Epithelial cell of proximal tubule (primary cell): ENCODE results near the gene TMEM213. TPM values are rescaled to one million over a fixed set of nuclear protein-coding genes. Genes with fewer than 3 reads are reported as not detected.
"Not testable (repeated sequence)": the region's sequence is repeated elsewhere in the genome, so short reads cannot be mapped to it uniquely, and the experiment has no call there.

Experiments
- DNase-seq: peaks from one replicate; pipeline ENCODE4 v3.0.0-alpha.2; 2011; ENCODE audit warnings: low read depth
- H3K4me3 ChIP-seq: 2 replicates; pipeline ENCODE4 v1.5.1; 2011; ENCODE audit warnings: low read depth, mild to moderate bottlenecking, low read length
- total RNA-seq: library from RNA; depleted of rRNA; stranded (reverse); fragments of >200 nt; gene quantifications from 2 replicates; pipeline ENCODE4 v1.2.3, GENCODE V29; 2015
- TF ChIP-seq, protein P1 (sequence below): conservative IDR thresholded peaks from 2 replicates; pipeline ENCODE4 v1.5.1; 2012; ENCODE audit warnings: low read depth, mild to moderate bottlenecking, low read length

Gene TMEM213
- total RNA-seq, 1 donor from 2014 or later: not detected

DNA sequence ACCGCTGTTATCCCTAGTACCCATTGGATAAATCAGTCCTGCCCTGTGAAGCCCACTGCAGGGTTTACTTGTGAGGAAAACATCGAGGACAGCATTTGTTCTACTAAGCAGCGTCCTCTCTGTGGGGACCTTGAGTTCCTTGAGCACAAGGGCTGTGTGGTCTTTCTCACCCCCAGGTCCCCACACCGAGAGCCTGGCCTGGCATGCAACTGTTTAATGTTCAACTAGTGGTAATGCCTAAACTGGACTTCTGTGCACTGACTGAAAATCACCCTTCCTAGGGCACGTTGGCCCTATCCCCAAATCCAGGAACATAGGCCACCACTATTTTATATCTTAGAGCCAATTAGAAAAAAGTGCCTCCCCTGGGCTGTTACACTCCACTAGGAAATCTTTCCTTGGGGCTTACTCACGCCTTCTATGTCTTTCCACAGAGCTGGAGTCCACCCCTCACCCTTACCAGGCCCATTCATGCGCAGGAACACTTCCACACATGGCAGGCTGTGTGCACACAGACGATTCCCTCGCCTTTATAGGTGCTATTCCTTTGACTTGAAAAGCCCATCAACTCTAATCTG is 1.7 kb upstream of the TMEM213 start:
- no peak overlapping the region for H3K4me3 ChIP-seq
- DNase-seq: peak; percentile 43
- TF ChIP-seq, protein P1, sequence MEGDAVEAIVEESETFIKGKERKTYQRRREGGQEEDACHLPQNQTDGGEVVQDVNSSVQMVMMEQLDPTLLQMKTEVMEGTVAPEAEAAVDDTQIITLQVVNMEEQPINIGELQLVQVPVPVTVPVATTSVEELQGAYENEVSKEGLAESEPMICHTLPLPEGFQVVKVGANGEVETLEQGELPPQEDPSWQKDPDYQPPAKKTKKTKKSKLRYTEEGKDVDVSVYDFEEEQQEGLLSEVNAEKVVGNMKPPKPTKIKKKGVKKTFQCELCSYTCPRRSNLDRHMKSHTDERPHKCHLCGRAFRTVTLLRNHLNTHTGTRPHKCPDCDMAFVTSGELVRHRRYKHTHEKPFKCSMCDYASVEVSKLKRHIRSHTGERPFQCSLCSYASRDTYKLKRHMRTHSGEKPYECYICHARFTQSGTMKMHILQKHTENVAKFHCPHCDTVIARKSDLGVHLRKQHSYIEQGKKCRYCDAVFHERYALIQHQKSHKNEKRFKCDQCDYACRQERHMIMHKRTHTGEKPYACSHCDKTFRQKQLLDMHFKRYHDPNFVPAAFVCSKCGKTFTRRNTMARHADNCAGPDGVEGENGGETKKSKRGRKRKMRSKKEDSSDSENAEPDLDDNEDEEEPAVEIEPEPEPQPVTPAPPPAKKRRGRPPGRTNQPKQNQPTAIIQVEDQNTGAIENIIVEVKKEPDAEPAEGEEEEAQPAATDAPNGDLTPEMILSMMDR: no peak

DNA sequence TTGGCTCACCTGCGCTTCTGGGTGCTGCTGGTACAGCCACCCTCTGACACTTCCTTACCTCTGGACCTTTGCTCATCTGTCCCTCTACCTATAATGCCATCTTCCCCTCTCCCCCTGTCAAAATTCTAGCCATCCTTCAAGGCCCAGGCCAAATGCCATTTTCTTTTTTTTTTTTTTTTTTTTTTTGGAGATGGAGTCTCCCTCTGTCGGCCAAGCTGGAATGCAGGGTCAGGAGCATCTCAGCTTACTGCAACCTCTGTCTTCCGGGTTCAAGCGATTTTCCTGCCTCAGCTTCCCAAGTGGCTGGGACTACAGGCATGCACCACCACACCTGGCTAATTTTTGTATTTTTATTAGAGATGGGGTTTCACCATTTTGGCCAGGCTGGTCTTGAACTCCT is 748 bp upstream of the TMEM213 start:
- TF ChIP-seq, protein P1: peak; percentile 28
- not testable (repeated sequence) for DNase-seq, H3K4me3 ChIP-seq

DNA sequence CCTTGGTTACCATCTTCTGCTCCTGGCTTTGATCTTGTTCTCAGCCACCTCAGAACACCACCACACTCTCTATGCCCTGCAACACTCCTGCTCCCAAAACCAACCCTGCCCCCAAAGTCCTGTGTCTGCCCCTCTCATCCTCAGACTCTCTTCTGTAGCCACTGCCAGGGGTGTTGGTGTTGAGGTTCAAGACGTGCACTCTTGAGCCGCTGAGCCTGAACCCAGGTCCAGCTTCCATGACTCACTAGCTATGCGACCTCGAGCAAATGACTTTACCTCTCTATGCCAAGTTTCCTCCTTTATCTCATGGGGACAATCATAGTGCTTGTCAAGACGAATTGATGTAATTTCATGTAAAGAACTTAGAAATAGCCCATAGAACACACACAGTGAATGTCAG is 1.0 kb downstream of the TMEM213 start:
- DNase-seq: no peak
- peak overlapping the region; percentile 28 for H3K4me3 ChIP-seq
- TF ChIP-seq, protein P1: no peak

DNA sequence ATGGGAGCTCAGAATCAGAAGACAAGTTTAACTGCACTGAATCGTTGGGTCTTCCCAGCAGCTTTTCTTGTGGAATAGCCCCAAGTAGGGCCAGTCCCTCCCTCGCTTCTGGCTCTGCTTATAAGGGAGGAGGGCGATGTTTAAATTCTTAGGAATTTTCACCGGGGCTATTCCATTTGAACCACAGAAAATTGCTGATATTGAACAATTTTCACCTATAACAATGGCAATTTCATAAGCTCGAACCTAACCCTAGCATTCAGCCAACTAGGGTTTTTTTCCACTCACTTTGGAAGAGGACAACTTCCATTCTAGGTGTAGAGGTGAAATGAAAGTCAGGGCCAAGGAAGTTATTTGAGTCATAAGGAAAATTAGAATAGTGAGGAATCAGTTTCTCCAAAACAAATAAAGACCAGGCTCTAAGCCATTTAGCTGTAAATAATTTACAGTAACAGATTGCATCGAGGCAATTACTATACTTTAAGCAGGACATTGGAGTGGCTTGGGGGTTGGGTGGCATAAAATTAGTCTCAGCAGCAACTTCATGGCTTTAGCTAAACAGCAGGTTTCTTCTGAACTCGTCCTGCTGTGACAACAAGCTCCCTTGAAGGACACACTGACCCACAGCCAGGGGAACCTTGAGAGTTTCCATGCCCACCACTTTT is 1.7 kb downstream of the TMEM213 start:
- TF ChIP-seq, protein P1: no peak
- peak overlapping the region; percentile 28 for H3K4me3 ChIP-seq
- no peak for DNase-seq

DNA sequence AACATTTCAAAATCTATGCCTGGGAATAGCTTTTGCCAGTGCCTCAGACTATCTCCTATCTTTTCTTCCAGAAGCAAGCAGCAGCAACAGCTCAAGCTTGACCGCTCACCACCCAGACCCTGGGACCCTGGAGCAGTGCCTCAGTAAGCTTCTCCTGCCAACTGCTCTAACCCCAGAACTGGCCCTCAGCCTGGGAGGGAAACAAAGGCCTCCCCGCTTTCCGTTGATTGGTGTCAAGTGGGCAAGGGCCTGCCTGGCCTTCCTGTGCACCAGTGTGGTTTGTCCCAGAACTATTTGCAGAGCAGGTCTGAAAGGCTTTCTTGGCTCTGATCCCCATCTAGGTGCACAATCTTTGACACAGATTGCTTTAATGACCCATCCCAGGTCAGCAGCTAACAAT is 3.5 kb downstream of the TMEM213 start:
- TF ChIP-seq, protein P1: no peak
- DNase-seq: no peak
- no peak overlapping the region for H3K4me3 ChIP-seq

DNA sequence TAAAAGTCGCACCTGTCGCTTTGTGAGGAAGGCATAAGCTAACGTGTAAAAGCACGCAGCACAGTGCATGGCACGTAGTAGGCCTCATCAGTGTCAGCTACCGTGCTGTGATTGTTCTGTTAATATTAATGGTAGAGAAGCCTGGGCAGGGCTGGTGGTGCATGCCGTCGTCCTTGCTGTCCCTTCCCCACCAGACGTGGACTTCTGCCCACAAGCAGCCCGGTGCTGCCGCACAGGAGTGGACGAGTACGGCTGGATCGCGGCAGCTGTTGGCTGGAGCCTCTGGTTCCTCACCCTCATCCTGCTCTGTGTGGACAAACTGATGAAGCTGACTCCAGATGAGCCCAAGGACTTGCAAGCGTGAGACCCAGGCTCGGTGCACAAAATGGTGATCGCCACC is 4.9 kb downstream of the TMEM213 start:
- H3K4me3 ChIP-seq: no peak overlapping the region
- DNase-seq: no peak
- TF ChIP-seq, protein P1: no peak

DNA sequence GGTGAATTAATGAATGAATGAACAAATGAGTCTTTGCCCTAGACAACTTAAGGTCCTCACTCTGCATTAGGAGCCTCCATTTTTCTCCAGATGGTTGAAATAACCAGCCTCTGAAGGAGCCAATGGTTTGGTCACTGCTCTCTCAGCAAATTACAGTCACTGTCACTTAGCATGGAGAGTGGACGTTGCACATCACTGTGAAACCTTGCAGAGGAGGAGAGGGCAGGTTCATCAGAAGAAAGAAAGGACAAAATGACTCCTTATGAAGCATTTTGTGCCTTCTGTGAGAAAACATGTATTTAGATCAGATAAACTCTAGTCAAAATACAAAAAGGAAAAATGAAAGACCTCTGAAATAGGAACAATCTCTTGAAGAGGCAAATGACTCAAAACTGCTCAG is 6.8 kb downstream of the TMEM213 start:
- no peak overlapping the region for H3K4me3 ChIP-seq
- no peak for DNase-seq
- TF ChIP-seq, protein P1: no peak
